Activated naive CD8-positive, alpha-beta T cell treated with anti-CD3 and anti-CD28 coated beads, Interleukin-2, amount 10 ng/mL, durations not matched to agents 7 days and 5 days (primary cell): ENCODE results near the gene SLC10A7. TPM values are rescaled to one million over a fixed set of nuclear protein-coding genes. Genes with fewer than 3 reads are reported as not detected.

Experiments used
- ATAC-seq: fragments of 150-1000 bp; cut with Tn5 transposase; one replicate; pipeline ENCODE4 v1.10.0; 2021; ENCODE audit warnings: low read depth, moderate library complexity
- POLR2A ChIA-PET: fragments of 350-600 bp; sonication (Branson Sonifier 250); formaldehyde crosslinking; loops from one replicate; lab custom pipeline; 2021; ENCODE audit warnings: antibody characterized with exemption; lab: Charles Lee
- DNase-seq: peaks from one replicate; pipeline ENCODE4 v3.0.0; 2021
- H3K27ac Mint-ChIP-seq: one replicate; pipeline ENCODE4 v1.8.0; 2022; ENCODE audit warnings: mild to moderate bottlenecking, mixed read lengths
- H3K27me3 Mint-ChIP-seq: one replicate; pipeline ENCODE4 v1.8.0; 2022; ENCODE audit warnings: mild to moderate bottlenecking, moderate library complexity, mixed read lengths
- H3K36me3 Mint-ChIP-seq: one replicate; pipeline ENCODE4 v1.8.0; 2021; ENCODE audit warnings: mild to moderate bottlenecking, mixed read lengths
- H3K4me1 Mint-ChIP-seq: one replicate; pipeline ENCODE4 v1.8.0; 2021; ENCODE audit warnings: mixed read lengths
- H3K4me3 Mint-ChIP-seq: one replicate; pipeline ENCODE4 v1.8.0; 2022; ENCODE audit warnings: mild to moderate bottlenecking, moderate library complexity, mixed read lengths
- H3K9me3 Mint-ChIP-seq: one replicate; pipeline ENCODE4 v1.8.0; 2021; ENCODE audit warnings: mixed read lengths
- total RNA-seq, 2 experiments: library from RNA; stranded (reverse); gene quantifications; one replicate each; pipeline ENCODE4 v1.2.3, GENCODE V29; 2021

Gene SLC10A7
- total RNA-seq, 2 experiments from 2014 or later: 19.5 to 19.7 TPM

DNA sequence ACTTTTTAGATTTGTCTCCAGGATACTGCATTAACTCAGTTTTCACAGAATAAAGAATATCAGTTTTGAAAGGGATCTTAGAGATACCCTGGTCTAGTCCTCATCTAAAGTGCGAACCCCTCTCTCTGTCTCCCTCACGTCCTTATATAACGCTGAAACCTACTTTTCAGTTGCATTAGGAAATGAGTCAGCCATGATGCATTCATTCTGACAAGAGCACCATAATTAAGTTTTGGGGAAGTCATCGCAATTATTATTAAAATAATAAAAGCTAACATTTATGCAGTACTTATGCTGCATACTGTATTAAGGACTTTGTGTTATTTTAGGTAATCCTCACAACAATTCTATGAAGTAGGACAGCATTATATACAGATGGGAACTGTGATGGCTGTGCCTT is 191.3 kb downstream of the SLC10A7 start:
- Mint-ChIP-seq H3K36me3 (no peaks in the 10 kb centered on the region), H3K4me3 (no peak overlapping the region), H3K27me3 (no peaks in the 10 kb centered on the region), H3K27ac (no peak overlapping the region), H3K4me1 (no peaks in the 10 kb centered on the region), H3K9me3 (no peaks in the 10 kb centered on the region)
- POLR2A ChIA-PET: no interaction called here
- no peak for ATAC-seq
- no peak for DNase-seq

DNA sequence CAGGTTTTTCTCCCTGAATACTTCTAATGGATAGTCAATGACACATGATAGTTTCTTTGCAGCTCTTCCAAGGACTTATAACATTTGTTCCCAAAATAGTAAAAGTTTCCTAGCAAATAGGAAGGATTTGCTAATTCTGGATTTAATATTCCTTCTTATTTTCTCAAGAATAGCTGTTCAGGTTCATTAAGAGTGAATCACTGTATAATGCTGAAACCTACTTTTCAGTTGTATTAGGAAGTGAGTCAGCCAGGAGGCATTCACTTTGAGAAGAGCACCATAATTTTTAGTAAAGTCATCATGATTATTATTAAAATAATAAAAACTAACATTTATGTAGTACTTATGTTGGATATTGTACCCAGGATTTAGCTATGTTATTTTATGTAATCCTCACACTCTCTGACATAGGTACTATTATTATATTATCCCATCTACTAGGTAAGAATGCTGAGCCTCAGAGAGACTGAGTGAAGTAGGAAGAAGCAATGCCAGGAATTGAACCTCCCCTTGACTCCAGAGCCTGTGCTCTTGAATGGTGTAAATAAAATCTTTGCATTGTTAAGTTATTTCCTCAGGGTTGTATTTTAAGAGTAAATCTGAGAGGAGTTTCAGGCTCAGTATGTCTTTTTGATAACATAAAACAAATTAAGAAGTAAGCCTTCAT is 192.6 kb downstream of the SLC10A7 start:
- no peak overlapping the region for H3K4me3 Mint-ChIP-seq
- no peaks in the 10 kb centered on the region for H3K27me3 Mint-ChIP-seq
- ATAC-seq (no peak), DNase-seq (no peak)
- no peaks in the 10 kb centered on the region for H3K4me1 Mint-ChIP-seq
- no peaks in the 10 kb centered on the region for H3K9me3 Mint-ChIP-seq
- POLR2A ChIA-PET: no interaction called here
- peaks cover 7% of the 10 kb centered on the region for H3K36me3 Mint-ChIP-seq
- no peak overlapping the region for H3K27ac Mint-ChIP-seq

DNA sequence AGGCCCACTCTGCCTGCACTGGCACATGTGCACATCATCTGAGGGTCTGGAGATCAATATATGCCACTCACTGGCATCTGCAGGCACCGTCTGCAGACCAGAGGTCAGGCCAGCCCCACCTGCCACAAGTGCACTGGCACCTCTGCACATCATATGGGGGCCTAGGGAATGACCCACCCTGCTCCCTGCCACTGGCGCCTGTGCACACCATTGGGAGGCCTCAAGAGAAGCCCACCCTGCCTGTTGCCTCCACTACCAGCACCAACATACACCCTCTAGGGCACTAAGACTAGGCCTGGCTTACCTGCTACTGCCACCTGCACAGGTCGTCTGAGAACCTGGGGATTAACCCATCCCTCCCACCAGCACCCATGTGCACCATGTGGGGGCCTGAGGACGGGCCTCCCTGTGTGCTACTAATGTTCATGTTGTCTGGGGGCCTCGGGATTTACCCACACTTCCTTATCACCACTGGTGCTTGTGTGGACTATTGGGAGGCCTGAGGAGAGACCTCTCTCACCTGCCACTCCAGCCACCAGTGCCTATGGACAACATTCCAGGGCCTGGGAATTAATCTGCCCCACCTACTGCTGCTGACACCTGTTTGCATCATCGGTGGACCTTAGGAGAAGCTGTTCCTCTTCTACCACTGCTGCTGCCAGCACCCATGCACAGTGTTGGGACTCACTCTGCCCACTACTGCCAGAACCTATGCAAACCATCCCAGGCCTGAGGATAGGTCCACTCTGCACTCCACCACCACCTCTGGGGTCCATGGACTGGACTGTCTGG is 193.7 kb downstream of the SLC10A7 start:
- no peak overlapping the region for H3K4me3 Mint-ChIP-seq
- DNase-seq (no peak), ATAC-seq (no peak)
- no peaks in the 10 kb centered on the region for H3K27me3 Mint-ChIP-seq
- H3K9me3 Mint-ChIP-seq: no peaks in the 10 kb centered on the region
- POLR2A ChIA-PET: no interaction called here
- H3K27ac Mint-ChIP-seq: no peak overlapping the region
- no peaks in the 10 kb centered on the region for H3K4me1 Mint-ChIP-seq
- peaks cover 12% of the 10 kb centered on the region for H3K36me3 Mint-ChIP-seq

DNA sequence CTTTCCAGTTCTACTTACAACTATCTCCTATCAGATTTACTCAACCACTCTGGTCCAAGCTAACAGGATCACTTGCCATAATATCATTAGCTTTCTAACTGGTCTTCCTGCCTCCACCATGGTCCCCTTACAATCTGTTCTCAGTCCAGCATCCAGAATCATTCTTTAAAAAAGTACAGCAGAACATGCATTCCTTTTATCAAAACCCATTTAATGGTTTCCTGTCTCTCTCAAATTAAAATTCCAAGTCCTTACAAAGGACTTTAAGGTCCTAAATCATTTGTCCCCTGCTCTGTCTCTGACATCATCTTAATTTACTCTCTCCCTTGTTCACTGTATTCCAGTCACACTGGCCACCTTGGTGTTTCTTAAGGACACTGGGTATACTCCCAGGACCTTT is 202.8 kb downstream of the SLC10A7 start:
- DNase-seq (no peak), ATAC-seq (no peak)
- Mint-ChIP-seq H3K4me3 (no peak overlapping the region), H3K27ac (no peak overlapping the region), H3K9me3 (no peaks in the 10 kb centered on the region), H3K27me3 (no peaks in the 10 kb centered on the region), H3K4me1 (no peaks in the 10 kb centered on the region), H3K36me3 (peaks cover 7% of the 10 kb centered on the region)
- POLR2A ChIA-PET: no interaction called here

DNA sequence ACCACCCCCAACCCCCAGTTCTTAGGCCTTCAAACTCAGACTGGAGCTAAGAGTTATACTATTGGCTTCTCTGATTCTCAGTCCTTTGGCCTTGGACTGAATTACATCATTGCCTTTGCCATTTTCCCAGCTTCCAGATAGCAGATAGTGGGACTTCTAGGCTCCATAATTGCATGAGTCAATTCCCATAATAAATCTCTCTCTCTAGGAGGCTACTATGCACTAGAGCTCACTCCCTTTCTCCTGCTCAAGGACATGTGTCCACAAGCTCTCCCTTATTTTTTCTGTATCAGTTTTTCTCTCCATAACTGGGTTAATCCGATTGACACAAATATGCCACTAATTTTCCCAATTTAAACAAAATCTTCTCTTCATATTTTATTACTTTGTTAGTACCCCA is 204.0 kb downstream of the SLC10A7 start:
- H3K4me3 Mint-ChIP-seq: no peak overlapping the region
- DNase-seq: no peak
- peaks cover 1% of the 10 kb centered on the region for H3K36me3 Mint-ChIP-seq
- H3K27me3 Mint-ChIP-seq: no peaks in the 10 kb centered on the region
- POLR2A ChIA-PET: no interaction called here
- no peak for ATAC-seq
- no peak overlapping the region for H3K27ac Mint-ChIP-seq
- no peaks in the 10 kb centered on the region for H3K9me3 Mint-ChIP-seq
- H3K4me1 Mint-ChIP-seq: no peaks in the 10 kb centered on the region

DNA sequence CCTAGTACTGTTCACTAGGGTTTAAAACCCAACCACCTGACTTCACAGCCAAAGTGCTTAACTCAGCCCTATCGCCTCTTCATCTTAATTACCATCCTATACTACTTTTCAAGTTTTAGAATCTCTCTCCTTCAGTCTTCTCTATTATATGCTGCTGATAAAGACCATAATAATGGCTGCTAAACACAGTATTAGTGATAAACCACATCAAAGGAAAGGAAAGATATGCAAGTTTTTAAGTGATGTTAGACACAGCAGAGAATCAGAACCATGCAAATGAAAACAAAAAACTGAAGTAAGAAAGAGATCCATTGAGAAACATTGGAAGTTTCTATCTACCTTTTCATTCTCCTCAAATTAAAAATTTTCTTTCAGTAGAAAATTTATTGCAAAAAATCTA is 206.6 kb downstream of the SLC10A7 start:
- no peak for ATAC-seq
- Mint-ChIP-seq H3K9me3 (no peaks in the 10 kb centered on the region), H3K36me3 (no peaks in the 10 kb centered on the region), H3K4me3 (no peak overlapping the region), H3K27me3 (no peaks in the 10 kb centered on the region), H3K4me1 (no peaks in the 10 kb centered on the region), H3K27ac (no peak overlapping the region)
- no peak for DNase-seq
- POLR2A ChIA-PET: no interaction called here

DNA sequence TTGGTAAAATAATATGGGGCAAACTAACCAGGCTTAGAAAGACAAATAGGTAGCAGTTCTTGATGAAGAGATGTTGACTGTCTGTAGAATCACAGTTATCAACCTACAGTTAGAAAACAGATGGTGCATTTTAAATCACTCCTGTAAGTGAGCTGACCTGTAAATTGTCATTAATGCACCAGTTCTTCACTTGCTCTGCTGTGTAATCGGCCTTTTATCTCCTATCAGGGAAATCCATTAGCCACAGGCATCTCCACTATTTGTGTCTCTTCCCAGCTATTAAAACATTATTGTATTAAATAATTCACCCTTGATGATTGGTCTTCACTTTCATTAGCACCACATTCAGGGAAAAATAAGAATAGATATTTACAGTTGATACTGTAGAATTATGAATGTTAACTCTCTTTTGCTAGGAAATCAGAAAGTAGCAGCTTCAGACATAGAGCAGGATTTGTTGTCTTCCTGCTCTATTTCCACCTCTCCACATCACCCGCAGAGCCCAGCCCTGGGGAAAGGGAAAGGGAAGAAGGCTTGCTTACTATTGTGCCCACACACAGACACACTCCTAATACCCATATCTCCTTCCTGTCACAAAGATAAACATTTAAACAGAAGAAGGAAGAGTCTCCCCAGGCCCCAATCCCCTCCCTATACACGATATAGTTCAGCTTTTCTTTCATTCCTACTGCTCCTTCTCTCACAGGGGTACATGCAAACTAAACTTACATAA is 210.3 kb downstream of the SLC10A7 start:
- H3K4me1 Mint-ChIP-seq: no peaks in the 10 kb centered on the region
- DNase-seq: no peak
- ATAC-seq: no peak
- H3K27ac Mint-ChIP-seq: no peak overlapping the region
- POLR2A ChIA-PET: no interaction called here
- peaks cover 3% of the 10 kb centered on the region for H3K36me3 Mint-ChIP-seq
- H3K27me3 Mint-ChIP-seq: no peaks in the 10 kb centered on the region
- H3K9me3 Mint-ChIP-seq: no peaks in the 10 kb centered on the region
- no peak overlapping the region for H3K4me3 Mint-ChIP-seq

DNA sequence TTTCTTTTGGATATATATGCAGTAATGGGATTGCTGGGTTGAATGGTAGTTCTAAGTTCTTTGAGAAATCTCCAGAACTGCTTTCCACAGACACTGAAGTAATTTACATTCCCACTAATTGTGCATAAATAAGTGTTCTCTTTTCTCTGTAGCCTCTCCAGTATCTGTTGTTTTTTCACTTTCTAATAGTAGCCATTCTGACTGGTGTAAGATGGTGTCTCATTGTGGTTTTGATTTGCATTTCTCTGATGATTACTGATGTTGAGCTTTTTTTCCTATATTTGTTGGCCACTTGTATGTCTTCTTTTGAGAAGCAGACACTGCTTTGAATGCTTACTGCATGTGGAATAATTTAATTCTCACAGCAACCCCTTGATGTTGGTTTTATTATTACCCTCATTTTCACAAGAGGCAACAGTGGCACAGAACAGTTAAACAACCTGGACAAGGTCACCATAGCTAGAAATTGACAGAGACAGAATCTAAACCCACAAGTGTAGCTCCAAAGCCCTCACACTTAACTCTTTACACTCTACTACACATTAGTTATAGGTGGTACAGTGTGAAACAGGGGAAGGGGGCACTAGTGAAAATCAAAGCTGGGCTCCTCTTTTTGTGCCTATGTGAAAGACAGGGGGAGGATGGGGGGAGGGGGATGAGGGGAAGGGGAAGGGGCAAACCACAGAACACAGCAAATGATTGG is 211.3 kb downstream of the SLC10A7 start:
- H3K4me1 Mint-ChIP-seq: no peaks in the 10 kb centered on the region
- H3K36me3 Mint-ChIP-seq: peaks cover 5% of the 10 kb centered on the region
- H3K27ac Mint-ChIP-seq: no peak overlapping the region
- ATAC-seq (no peak), DNase-seq (no peak)
- H3K9me3 Mint-ChIP-seq: no peaks in the 10 kb centered on the region
- no peak overlapping the region for H3K4me3 Mint-ChIP-seq
- no peaks in the 10 kb centered on the region for H3K27me3 Mint-ChIP-seq
- POLR2A ChIA-PET: no interaction called here

DNA sequence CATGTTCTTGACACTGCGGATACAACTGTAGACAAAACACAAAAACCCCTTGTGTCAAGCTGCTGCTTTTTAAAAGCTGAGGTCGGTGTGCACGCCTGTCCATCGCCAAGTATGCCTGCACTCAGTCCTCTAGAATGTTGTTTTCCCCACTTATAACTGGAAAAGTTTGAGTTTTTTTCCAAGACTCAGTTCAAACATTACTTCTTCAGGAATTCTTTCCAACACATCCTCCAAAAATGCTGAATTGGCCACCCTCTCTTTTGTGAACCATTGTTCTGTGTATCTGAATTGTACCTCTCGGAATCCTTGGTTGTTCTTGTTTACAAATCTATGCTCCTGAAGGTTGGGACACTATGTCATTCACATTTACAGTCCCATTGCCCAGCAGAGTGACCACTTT is 212.8 kb downstream of the SLC10A7 start:
- no peak for DNase-seq
- H3K27me3 Mint-ChIP-seq: no peaks in the 10 kb centered on the region
- peaks cover 9% of the 10 kb centered on the region for H3K36me3 Mint-ChIP-seq
- ATAC-seq: no peak
- no peak overlapping the region for H3K4me3 Mint-ChIP-seq
- H3K4me1 Mint-ChIP-seq: no peaks in the 10 kb centered on the region
- H3K27ac Mint-ChIP-seq: no peak overlapping the region
- POLR2A ChIA-PET: no interaction called here
- H3K9me3 Mint-ChIP-seq: no peaks in the 10 kb centered on the region

DNA sequence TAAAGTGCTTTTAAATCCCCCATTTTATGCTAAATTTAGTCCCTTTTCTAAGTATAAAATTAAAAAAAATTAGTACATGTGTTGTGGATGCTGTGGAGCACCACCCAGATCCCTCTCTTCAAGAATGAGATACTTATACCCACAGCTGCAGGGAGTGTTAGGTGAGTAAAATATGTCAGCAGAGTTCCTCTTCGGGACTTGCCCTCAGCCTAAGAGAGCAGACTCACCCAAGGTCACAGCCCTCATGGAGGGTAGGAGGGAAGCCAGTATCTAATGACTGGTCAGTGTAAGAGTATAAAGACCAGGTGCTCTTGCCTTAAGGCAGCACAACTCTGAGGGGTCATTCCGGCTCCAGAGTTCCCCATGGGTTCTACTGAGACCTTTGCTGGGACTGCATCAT is 218.9 kb downstream of the SLC10A7 start:
- Mint-ChIP-seq H3K36me3 (peaks cover 9% of the 10 kb centered on the region), H3K27ac (no peak overlapping the region), H3K27me3 (no peaks in the 10 kb centered on the region), H3K4me1 (peaks cover 4% of the 10 kb centered on the region), H3K4me3 (no peak overlapping the region), H3K9me3 (no peaks in the 10 kb centered on the region)
- no peak for DNase-seq
- ATAC-seq: no peak
- POLR2A ChIA-PET: no interaction called here

DNA sequence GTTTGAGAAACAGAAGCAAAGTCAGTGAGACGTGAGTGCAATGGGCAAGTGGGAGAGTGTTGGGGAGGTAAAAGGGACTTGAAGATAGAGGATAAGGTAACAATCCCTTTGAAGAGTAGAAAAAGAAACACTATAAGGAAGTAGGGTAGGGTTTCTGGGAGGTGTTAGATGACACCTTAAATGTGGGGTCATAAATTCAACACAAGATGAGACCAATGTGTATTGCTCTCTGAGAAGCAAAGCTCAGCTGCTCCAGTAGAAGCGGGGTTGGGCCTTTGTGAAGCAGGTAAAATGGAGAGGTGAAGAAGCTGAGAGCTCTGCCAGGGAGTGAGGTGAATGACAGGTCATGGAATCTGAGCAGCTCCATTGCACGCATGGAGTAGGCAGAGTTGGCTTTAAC is 222.1 kb downstream of the SLC10A7 start:
- Mint-ChIP-seq H3K27me3 (no peaks in the 10 kb centered on the region), H3K36me3 (peaks cover 4% of the 10 kb centered on the region), H3K4me1 (peaks cover 4% of the 10 kb centered on the region), H3K27ac (no peak overlapping the region), H3K9me3 (no peaks in the 10 kb centered on the region), H3K4me3 (no peak overlapping the region)
- ATAC-seq: no peak
- DNase-seq: no peak
- POLR2A ChIA-PET: no interaction called here

DNA sequence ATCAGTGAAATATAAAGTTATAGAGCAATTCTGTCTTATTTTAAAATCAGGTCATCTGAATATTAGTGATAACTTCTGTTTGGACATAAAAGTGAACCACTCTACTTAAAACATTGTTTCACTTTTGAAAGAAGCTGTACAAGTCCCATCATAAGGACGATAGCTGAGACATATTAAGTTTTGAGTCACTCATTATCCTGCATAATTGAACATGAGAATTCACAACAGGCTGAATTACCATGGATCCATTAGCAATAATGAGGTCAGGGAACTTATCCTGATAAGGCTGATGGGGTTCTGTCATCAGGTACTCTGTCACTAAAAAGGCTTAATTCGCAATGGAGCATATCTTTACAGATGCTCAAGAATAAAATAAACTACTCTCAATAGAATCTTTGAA is 227.0 kb downstream of the SLC10A7 start:
- no peaks in the 10 kb centered on the region for H3K9me3 Mint-ChIP-seq
- POLR2A ChIA-PET: no interaction called here
- ATAC-seq (no peak), DNase-seq (no peak)
- no peak overlapping the region for H3K4me3 Mint-ChIP-seq
- H3K27ac Mint-ChIP-seq: no peak overlapping the region
- peaks cover 7% of the 10 kb centered on the region for H3K36me3 Mint-ChIP-seq
- H3K4me1 Mint-ChIP-seq: no peaks in the 10 kb centered on the region
- no peaks in the 10 kb centered on the region for H3K27me3 Mint-ChIP-seq

DNA sequence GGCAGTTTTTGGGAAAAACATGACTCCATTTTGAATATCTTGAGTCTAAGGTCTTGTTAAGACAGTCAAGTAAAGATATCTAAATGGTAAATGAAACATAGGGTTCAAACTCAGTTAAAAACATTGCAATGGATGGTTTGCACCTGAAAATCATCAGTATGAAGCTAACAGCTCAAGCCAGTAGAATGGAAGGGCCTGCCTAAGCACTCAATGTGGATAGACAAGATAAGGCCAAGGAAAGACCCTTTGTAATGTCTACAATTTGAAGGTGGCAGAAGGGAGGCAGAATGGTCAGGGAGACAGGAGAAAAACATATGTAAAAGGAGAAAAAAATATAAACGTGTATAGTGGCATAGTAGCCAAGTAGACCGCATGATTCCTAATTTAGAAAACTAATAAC is 229.2 kb downstream of the SLC10A7 start:
- POLR2A ChIA-PET: no interaction called here
- no peaks in the 10 kb centered on the region for H3K27me3 Mint-ChIP-seq
- no peak overlapping the region for H3K4me3 Mint-ChIP-seq
- DNase-seq (no peak), ATAC-seq (no peak)
- H3K36me3 Mint-ChIP-seq: peaks cover 7% of the 10 kb centered on the region
- no peaks in the 10 kb centered on the region for H3K4me1 Mint-ChIP-seq
- H3K27ac Mint-ChIP-seq: no peak overlapping the region
- H3K9me3 Mint-ChIP-seq: no peaks in the 10 kb centered on the region
